Smooth muscle cell (in vitro differentiated cells): ENCODE results near the gene OR4K17. TPM values are rescaled to one million over a fixed set of nuclear protein-coding genes. Genes with fewer than 3 reads are reported as not detected.
"Not testable (repeated sequence)": the region's sequence is repeated elsewhere in the genome, so short reads cannot be mapped to it uniquely, and the experiment has no call there.

ENCODE experiments used
- DNase-seq: peaks from one replicate; lab custom pipeline; 2025; ENCODE audit not compliant: unreplicated experiment; lab: John Stamatoyannopoulos, UW
- H2AFZ ChIP-seq: fragments of 200-600 bp; sonication (generic); 2 replicates; pipeline ENCODE4 v1.6.0; 2016; ENCODE audit warnings: antibody characterized with exemption, low read depth, mild to moderate bottlenecking
- H3F3A ChIP-seq: fragments of 200-600 bp; sonication (generic); 2 replicates; pipeline ENCODE4 v1.6.0; 2017; ENCODE audit warnings: antibody characterized with exemption, low read depth
- H3K27ac ChIP-seq: fragments of 200-600 bp; sonication (generic); 2 replicates; pipeline ENCODE4 v1.5.1; 2016; ENCODE audit warnings: low read depth, mild to moderate bottlenecking
- H3K27me3 ChIP-seq: fragments of 200-600 bp; sonication (generic); 2 replicates; pipeline ENCODE4 v1.6.1; 2016; ENCODE audit warnings: low read depth, mild to moderate bottlenecking
- H3K36me3 ChIP-seq: fragments of 200-600 bp; sonication (generic); 2 replicates; pipeline ENCODE4 v1.5.1; 2016; ENCODE audit warnings: low read depth
- H3K4me1 ChIP-seq: fragments of 200-600 bp; sonication (generic); 2 replicates; pipeline ENCODE4 v1.5.1; 2016; ENCODE audit warnings: low read depth
- H3K4me2 ChIP-seq: fragments of 200-600 bp; sonication (generic); 2 replicates; pipeline ENCODE4 v1.6.0; 2016; ENCODE audit warnings: mild to moderate bottlenecking
- H3K4me3 ChIP-seq: fragments of 200-600 bp; sonication (generic); 2 replicates; pipeline ENCODE4 v1.5.1; 2016; ENCODE audit warnings: mild to moderate bottlenecking
- H3K79me2 ChIP-seq: fragments of 200-600 bp; sonication (generic); 2 replicates; pipeline ENCODE4 v1.6.0; 2016; ENCODE audit warnings: low read depth, mild to moderate bottlenecking
- H3K9ac ChIP-seq: fragments of 200-600 bp; sonication (generic); 2 replicates; pipeline ENCODE4 v1.6.0; 2016; ENCODE audit warnings: low read depth
- H3K9me3 ChIP-seq: fragments of 200-600 bp; sonication (generic); replicated peaks from 2 replicates; pipeline ENCODE4 v1.5.1; 2016; ENCODE audit warnings: low read depth
- H4K20me1 ChIP-seq: fragments of 200-600 bp; sonication (generic); 2 replicates; pipeline ENCODE4 v1.6.0; 2016; ENCODE audit warnings: low read depth
- CTCF ChIP-seq: fragments of 200-600 bp; sonication (generic); IDR thresholded peaks from 2 replicates; pipeline ENCODE4 v1.5.1; 2017; ENCODE audit warnings: borderline replicate concordance, mild to moderate bottlenecking, antibody characterized with exemption; ENCODE audit not compliant: insufficient read depth, poor library complexity, severe bottlenecking
- WGBS: methylation state at CpG from one replicate; pipeline ENCODE4 v1.1.7; 2016; ENCODE audit warnings: low lambda C conversion rate; 5-methylcytosine and 5-hydroxymethylcytosine counted together
- polyA plus RNA-seq: library from polyadenylated mRNA; unstranded; fragments of >200 nt; fragmentation: Nextera tagmentation; extraction: Ambion mirVana; gene quantifications from 2 replicates; pipeline ENCODE4 v1.2.1, GENCODE V29; 2016
- total RNA-seq: library from RNA; depleted of rRNA; stranded (reverse); fragments of >200 nt; gene quantifications from 2 replicates; pipeline ENCODE4 v1.2.3, GENCODE V29; 2014

OR4K17 gene
- total RNA-seq: not detected in 2 replicates
- not detected in 2 replicates for polyA plus RNA-seq

GRCh38 chr14:20110438-20110837 is at the start of gene OR4K17:
Gene OR4K17 (plus strand): TSS chr14:20110739. CDS start chr14:20117500, 6,761 bp downstream.
- no peaks in the 10 kb centered on the region for H4K20me1 ChIP-seq
- TF ChIP-seq CTCF: no peak
- DNase-seq: no peak
- H3K4me1 ChIP-seq: no peaks in the 10 kb centered on the region
- no peak within 1 kb of the TSS for H3K9ac ChIP-seq
- H3K36me3 ChIP-seq: no peaks in the 10 kb centered on the region
- H3K79me2 ChIP-seq: no peaks in the 10 kb centered on the region
- H3K27me3 ChIP-seq: no peaks in the 10 kb centered on the region
- H3K27ac ChIP-seq: no peak within 1 kb of the TSS
- WGBS: 51% methylated on average over 3 of the region's 3 CpGs
- H3K4me3 ChIP-seq: no peak within 1 kb of the TSS
- H3K9me3 ChIP-seq: no peaks in the 10 kb centered on the region
- H2AFZ ChIP-seq: no peak within 1 kb of the TSS
- H3K4me2 ChIP-seq: no peak within 1 kb of the TSS
- no peaks in the 10 kb centered on the region for H3F3A ChIP-seq

- no peaks in the 10 kb centered on the region for H3F3A ChIP-seq
- H3K79me2 ChIP-seq: no peaks in the 10 kb centered on the region
- H4K20me1 ChIP-seq: no peaks in the 10 kb centered on the region
- H3K9me3 ChIP-seq: peaks cover 16% of the 10 kb centered on the region
- 55% methylated on average over 4 of the region's 4 CpGs for WGBS
- no peaks in the 10 kb centered on the region for H3K4me1 ChIP-seq
- TF ChIP-seq CTCF: no peak
- no peak overlapping the region for H3K27ac ChIP-seq
- no peaks in the 10 kb centered on the region for H3K36me3 ChIP-seq
- H3K4me2 ChIP-seq: no peak overlapping the region
- DNase-seq: no peak
- H2AFZ ChIP-seq: no peak overlapping the region
- no peak overlapping the region for H3K4me3 ChIP-seq
- no peak overlapping the region for H3K9ac ChIP-seq
- no peaks in the 10 kb centered on the region for H3K27me3 ChIP-seq
Measured at GRCh38 chr14:20092050-20092449, 18.5 kb upstream of the OR4K17 start.

GRCh38 chr14:20093442-20093841 is 17.1 kb upstream of the OR4K17 start:
- DNase-seq: no peak
- no peak for TF ChIP-seq CTCF
- H4K20me1 ChIP-seq: no peaks in the 10 kb centered on the region
- H3K4me3 ChIP-seq: no peak overlapping the region
- H3K9ac ChIP-seq: no peak overlapping the region
- H3K27ac ChIP-seq: no peak overlapping the region
- H3K27me3 ChIP-seq: no peaks in the 10 kb centered on the region
- no peaks in the 10 kb centered on the region for H3K4me1 ChIP-seq
- WGBS: 37% methylated on average over 4 of the region's 4 CpGs
- no peaks in the 10 kb centered on the region for H3K36me3 ChIP-seq
- no peak overlapping the region for H2AFZ ChIP-seq
- H3K79me2 ChIP-seq: no peaks in the 10 kb centered on the region
- H3K4me2 ChIP-seq: no peak overlapping the region
- peaks cover 16% of the 10 kb centered on the region for H3K9me3 ChIP-seq
- no peaks in the 10 kb centered on the region for H3F3A ChIP-seq

GRCh38 chr14:20098926-20099770 is 11.4 kb upstream of the OR4K17 start:
- H3K4me1 ChIP-seq, H3K27me3 ChIP-seq, H3K79me2 ChIP-seq, DNase-seq, H2AFZ ChIP-seq, H4K20me1 ChIP-seq, H3K9ac ChIP-seq, H3F3A ChIP-seq, H3K27ac ChIP-seq, H3K4me2 ChIP-seq, H3K36me3 ChIP-seq, H3K4me3 ChIP-seq, H3K9me3 ChIP-seq: not testable (repeated sequence)
- 88% methylated on average over 19 of the region's 32 CpGs for WGBS
